Left kidney (tissue), 1 donor: ENCODE data around the gene RAB42. TPM values are rescaled to one million over a fixed set of nuclear protein-coding genes. Genes with fewer than 3 reads are reported as not detected.

ENCODE experiments used
- polyA plus RNA-seq: library from polyadenylated mRNA; unstranded; fragments of 120-200 nt; gene quantifications from one replicate; pipeline ENCODE4 v1.2.1, GENCODE V29; 2013; ENCODE audit not compliant: insufficient read length

RAB42 gene
- polyA plus RNA-seq, 1 donor, result 2.0 TPM

Other genes starting within 250 kb of the RAB42 start
- 105 TPM for gene PHACTR4, start 222.5 kb upstream of the RAB42 start, polyA plus RNA-seq
- 41.3 TPM for gene RCC1, start 86.2 kb upstream of the RAB42 start, polyA plus RNA-seq
- 25.6 TPM for gene TRNAU1AP, start 39.2 kb upstream of the RAB42 start, polyA plus RNA-seq
- 28.4 TPM for gene TAF12, start 50.8 kb downstream of the RAB42 start, polyA plus RNA-seq
- not detected for gene RNU11, start 56.3 kb downstream of the RAB42 start, polyA plus RNA-seq
- 20.6 TPM for gene GMEB1, start 76.5 kb downstream of the RAB42 start, polyA plus RNA-seq
- gene YTHDF2, start 144.7 kb downstream of the RAB42 start, polyA plus RNA-seq, result 104 TPM
- 0.52 TPM for gene OPRD1, start 219.9 kb downstream of the RAB42 start, polyA plus RNA-seq